Body of pancreas (tissue), 4 donors: ENCODE measurements around the gene ZNF652. TPM values are rescaled to one million over a fixed set of nuclear protein-coding genes. Genes with fewer than 3 reads are reported as not detected.

Experiments used
- ATAC-seq: fragments of 150-250 bp; one replicate; pipeline ENCODE4 v1.9.1; 2016
- DNase-seq, 4 donors: peaks; one replicate each; pipeline ENCODE4 v3.0.0-alpha.2; 2019
- H3K27ac ChIP-seq, 4 donors: fragments of 200-600 bp; sonication (generic); 1 replicate in 3 of 4; 2 replicates in 1 of 4; pipeline versions ENCODE4 v1.5.1 to v1.6.1; 2016 to 2019; ENCODE audit warnings: mild to moderate bottlenecking in 1 of 4, mixed read lengths in 1 of 4, moderate library complexity in 1 of 4
- H3K27me3 ChIP-seq, 2 donors: fragments of 200-600 bp; sonication (generic); one replicate each; pipeline ENCODE4 v1.6.0; 2016; ENCODE audit warnings: mild to moderate bottlenecking in 1 of 2
- H3K36me3 ChIP-seq, 2 donors: fragments of 200-600 bp; sonication (generic); replicated peaks in 1 of 2; 2 replicates each; pipeline ENCODE4 v1.5.1; 2016; ENCODE audit warnings: low read depth in 2 of 2; ENCODE audit not compliant: insufficient read depth in 1 of 2
- H3K4me1 ChIP-seq: fragments of 200-600 bp; sonication (generic); one replicate; pipeline ENCODE4 v1.6.0; 2016
- H3K4me3 ChIP-seq, 2 donors: fragments of 200-600 bp; sonication (generic); 1 replicate in 1 of 2; 2 replicates in 1 of 2; pipeline ENCODE4 v1.5.1; 2016 to 2019
- H3K9me3 ChIP-seq, 3 donors: fragments of 200-600 bp; sonication (generic); 1 replicate in 2 of 3; 2 replicates in 1 of 3; pipeline ENCODE4 v1.5.1; 2016
- POLR2A ChIP-seq, 3 donors: fragments of 450-650 bp; IDR thresholded peaks; one replicate each; pipeline ENCODE4 v1.6.1; 2016; ENCODE audit warnings: antibody characterized with exemption in 3 of 3, mild to moderate bottlenecking in 2 of 3
- WGBS, 2 donors: methylation state at CpG; one replicate each; pipeline ENCODE4 v1.1.5; 2017; 5-methylcytosine and 5-hydroxymethylcytosine counted together
- intact Hi-C: fragments of 100-400 bp; cut with DNase I; formaldehyde crosslinking; loops from one replicate; pipeline ENCODE4 v1.15.1; 2023
- total RNA-seq, 2 donors: library from RNA; depleted of rRNA; stranded (reverse); fragments of >200 nt; gene quantifications; one replicate each; pipeline ENCODE4 v1.1.0, GENCODE V29; 2016
- TF ChIP-seq, protein P1 (sequence below), 7 experiments: fragments of 450-650 bp in 4 of 7; fragments of 200-600 bp in 3 of 7; sonication (generic) in 3 of 7; IDR thresholded peaks; one replicate each; pipeline ENCODE4 v1.5.1; 2016 to 2019; ENCODE audit warnings: antibody characterized with exemption in 7 of 7

The ZNF652 gene
- total RNA-seq, 2 donors from 2014 or later, result 26.4 to 36.1 TPM

DNA sequence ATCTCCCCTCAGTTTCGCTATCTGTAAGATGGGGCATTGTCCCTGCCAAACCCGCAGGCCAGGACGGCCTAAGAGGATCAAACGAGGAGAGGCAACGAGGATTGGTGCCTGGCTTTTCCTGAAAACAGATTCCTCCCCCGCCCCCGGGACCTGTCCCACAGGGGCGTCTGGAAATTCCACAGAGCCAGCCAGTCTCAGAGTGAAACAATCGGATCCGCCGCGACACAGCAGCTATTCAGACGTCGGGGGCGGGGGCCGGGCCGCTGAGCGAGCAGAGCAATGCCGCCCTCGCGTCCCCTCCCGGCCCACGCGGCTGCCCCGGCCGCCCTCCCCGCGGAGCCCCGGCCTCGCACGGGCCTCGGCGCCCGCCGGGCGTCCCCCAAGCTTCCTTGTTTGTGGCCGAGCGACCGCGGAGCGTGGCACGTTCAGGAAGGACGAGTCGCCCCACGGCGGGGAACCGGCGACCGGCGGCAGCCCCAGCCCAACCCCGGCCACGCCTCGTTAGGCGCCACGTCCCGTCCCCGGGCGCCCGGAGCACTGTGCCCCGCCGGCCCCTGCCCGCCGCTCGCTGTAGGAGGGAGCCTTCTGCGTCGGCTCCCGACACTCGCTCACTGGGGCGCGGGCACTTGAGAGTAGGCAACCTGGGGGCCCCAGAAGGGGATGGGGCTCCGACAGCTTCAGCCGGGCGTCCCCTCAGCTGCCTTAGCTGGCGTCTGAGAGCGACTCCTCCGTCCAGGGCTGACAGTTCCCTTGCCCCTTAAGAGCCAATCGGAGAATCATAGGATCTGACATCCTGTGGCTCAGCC lies 101.8 kb downstream of the ZNF652 start:
- Histone ChIP-seq H3K4me3 (no peak overlapping the region), H3K27me3 (no peaks in the 10 kb centered on the region), H3K9me3 (no peaks in the 10 kb centered on the region), H3K4me1 (peaks cover 12% of the 10 kb centered on the region), H3K36me3 (no peaks in the 10 kb centered on the region), H3K27ac (peak overlapping the region in 3 of 4 donors; percentile 39 to 53 (median 45))
- intact Hi-C loops, result no loop called here
- DNase-seq (peak; percentile 36 to 55 (median 52)), ATAC-seq (peak; percentile 70)
- 1 to 13% methylated on average over 5 to 43 of the region's 77 CpGs for WGBS, 2 donors
- peak in 2 of 3 donors; percentile 25 to 34 for TF ChIP-seq POLR2A (IDR thresholded peaks at IDR 0.05)
- TF ChIP-seq, protein P1, sequence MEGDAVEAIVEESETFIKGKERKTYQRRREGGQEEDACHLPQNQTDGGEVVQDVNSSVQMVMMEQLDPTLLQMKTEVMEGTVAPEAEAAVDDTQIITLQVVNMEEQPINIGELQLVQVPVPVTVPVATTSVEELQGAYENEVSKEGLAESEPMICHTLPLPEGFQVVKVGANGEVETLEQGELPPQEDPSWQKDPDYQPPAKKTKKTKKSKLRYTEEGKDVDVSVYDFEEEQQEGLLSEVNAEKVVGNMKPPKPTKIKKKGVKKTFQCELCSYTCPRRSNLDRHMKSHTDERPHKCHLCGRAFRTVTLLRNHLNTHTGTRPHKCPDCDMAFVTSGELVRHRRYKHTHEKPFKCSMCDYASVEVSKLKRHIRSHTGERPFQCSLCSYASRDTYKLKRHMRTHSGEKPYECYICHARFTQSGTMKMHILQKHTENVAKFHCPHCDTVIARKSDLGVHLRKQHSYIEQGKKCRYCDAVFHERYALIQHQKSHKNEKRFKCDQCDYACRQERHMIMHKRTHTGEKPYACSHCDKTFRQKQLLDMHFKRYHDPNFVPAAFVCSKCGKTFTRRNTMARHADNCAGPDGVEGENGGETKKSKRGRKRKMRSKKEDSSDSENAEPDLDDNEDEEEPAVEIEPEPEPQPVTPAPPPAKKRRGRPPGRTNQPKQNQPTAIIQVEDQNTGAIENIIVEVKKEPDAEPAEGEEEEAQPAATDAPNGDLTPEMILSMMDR (IDR thresholded peaks at IDR 0.05), result no peak

DNA sequence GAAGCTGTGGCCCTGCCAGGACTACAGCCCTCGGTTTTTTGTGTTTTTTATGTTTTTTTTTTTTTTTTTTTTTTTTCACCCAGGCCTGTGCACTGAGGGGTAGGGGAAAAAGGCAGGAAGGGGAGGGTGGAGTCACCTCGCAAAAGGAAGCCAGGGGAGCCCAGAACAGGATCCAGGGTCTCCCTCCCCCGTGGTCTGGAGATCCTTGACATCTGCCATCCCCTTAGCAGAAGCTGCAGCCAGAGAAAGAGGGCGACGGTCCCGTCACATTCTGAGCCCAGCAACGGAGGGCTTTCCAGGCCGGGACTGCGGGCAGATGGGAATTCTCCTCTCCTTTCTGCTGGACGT lies 102.4 kb downstream of the ZNF652 start:
- intact Hi-C loops, result no loop called here
- no peaks in the 10 kb centered on the region for H3K36me3 ChIP-seq
- peak overlapping the region in 2 of 4 donors; percentile 45 to 53 for H3K27ac ChIP-seq
- TF ChIP-seq, protein P1 (IDR thresholded peaks at IDR 0.05), result no peak
- no peak for TF ChIP-seq POLR2A (IDR thresholded peaks at IDR 0.05)
- H3K4me3 ChIP-seq, result no peak overlapping the region
- WGBS, 2 donors, result 37 to 39% methylated on average over 10 of the region's 10 CpGs
- no peaks in the 10 kb centered on the region for H3K9me3 ChIP-seq
- H3K27me3 ChIP-seq, result no peaks in the 10 kb centered on the region
- DNase-seq (peak in 1 of 4 donors; percentile 12), ATAC-seq (peak; percentile 12)
- peaks cover 12% of the 10 kb centered on the region for H3K4me1 ChIP-seq

DNA sequence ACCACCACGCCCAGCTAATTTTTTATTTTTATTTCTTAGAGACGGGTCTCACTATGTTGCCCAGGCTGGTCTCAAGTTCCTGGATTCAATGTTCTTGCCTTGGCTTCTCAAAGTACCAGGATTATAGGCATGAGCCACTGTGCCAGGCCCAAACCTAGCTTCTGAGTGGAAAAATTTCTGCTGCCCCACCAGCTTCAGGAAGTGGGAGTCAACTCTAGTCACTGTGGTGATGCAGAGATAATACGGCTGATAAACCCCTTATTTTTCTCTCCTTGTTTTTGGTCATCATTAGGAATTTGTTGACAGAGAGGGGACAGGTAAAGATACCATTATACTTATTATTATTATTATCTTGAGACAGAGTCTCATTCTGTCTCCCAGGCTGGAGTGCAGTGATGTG lies 103.7 kb downstream of the ZNF652 start:
- no peak for ATAC-seq
- TF ChIP-seq, protein P1 (IDR thresholded peaks at IDR 0.05), result no peak
- TF ChIP-seq POLR2A (IDR thresholded peaks at IDR 0.05), result no peak
- 83 to 84% methylated on average over 3 of the region's 3 CpGs for WGBS, 2 donors
- H3K4me1 ChIP-seq, result peaks cover 12% of the 10 kb centered on the region
- no peak for DNase-seq
- no peak overlapping the region for H3K27ac ChIP-seq
- H3K4me3 ChIP-seq, result no peak overlapping the region
- no peaks in the 10 kb centered on the region for H3K36me3 ChIP-seq
- intact Hi-C loops, result no loop called here
- no peaks in the 10 kb centered on the region for H3K27me3 ChIP-seq
- no peaks in the 10 kb centered on the region for H3K9me3 ChIP-seq

DNA sequence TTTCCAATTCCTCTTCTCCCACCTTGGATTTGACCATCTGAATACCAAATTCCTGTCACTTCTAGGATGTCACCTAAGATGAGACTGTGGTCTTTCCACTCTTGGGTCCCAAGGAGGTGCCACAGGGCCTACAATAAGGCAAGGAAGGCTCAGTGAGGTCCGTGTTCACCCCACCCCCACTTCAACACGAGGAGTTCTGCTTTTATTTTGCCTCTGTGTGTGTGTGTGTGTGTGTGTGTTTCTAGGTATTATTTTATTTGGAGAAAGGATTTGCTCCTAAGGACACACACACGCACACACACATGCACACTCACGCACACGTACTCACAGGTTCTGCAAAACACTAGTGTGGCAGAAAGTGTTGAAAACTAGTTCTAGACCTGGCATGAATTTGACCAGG lies 106.9 kb downstream of the ZNF652 start:
- Histone ChIP-seq H3K4me1 (peaks cover 4% of the 10 kb centered on the region), H3K4me3 (no peak overlapping the region), H3K27me3 (no peaks in the 10 kb centered on the region), H3K9me3 (no peaks in the 10 kb centered on the region), H3K36me3 (no peaks in the 10 kb centered on the region), H3K27ac (no peak overlapping the region)
- no peak for DNase-seq
- TF ChIP-seq, protein P1 (IDR thresholded peaks at IDR 0.05), result no peak
- no peak for TF ChIP-seq POLR2A (IDR thresholded peaks at IDR 0.05)
- 67 to 87% methylated on average over 5 of the region's 5 CpGs for whole genome bisulfite sequencing, 2 donors
- intact Hi-C loops, result no loop called here
- no peak for ATAC-seq

DNA sequence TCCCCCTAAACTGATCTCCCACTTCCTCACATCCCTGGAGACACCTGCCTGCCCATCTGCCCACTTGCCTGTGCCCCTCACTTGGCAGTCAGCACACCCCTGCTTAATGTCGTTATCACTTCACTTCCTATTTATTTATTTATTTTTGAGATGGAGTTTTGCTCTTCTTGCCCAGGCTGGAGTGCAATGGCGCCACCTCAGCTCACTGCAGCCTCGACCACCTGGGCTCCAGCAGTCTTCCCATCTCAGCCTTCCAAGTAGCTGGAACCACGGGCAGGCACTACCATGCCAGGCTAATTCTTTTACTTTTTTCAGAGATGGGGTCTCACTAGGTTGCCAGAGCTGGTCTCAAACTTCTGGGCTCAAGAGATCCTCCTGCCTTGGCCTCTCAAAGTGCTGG lies 108.0 kb downstream of the ZNF652 start:
- Histone ChIP-seq H3K27me3 (no peaks in the 10 kb centered on the region), H3K4me3 (no peak overlapping the region), H3K4me1 (no peaks in the 10 kb centered on the region), H3K36me3 (no peaks in the 10 kb centered on the region), H3K9me3 (no peaks in the 10 kb centered on the region), H3K27ac (no peak overlapping the region)
- intact Hi-C loops, result no loop called here
- ATAC-seq (no peak), DNase-seq (no peak)
- WGBS, 2 donors, result 60% methylated on average over 4 of the region's 4 CpGs
- TF ChIP-seq POLR2A (IDR thresholded peaks at IDR 0.05), result no peak
- TF ChIP-seq, protein P1 (IDR thresholded peaks at IDR 0.05), result no peak
